OCI-LY1 (cell line): ENCODE results near the gene CXCL3.

Experiments
- H2AFZ ChIP-seq: fragments of 200-600 bp; sonication (generic), shearing (Covaris generic); 2 replicates; pipeline ENCODE4 v1.6.0; 2014; ENCODE audit warnings: antibody characterized with exemption, mild to moderate bottlenecking, low read length
- H3F3A ChIP-seq: fragments of 200-600 bp; sonication (generic), shearing (Covaris generic); 2 replicates; pipeline ENCODE4 v1.6.0; 2014; ENCODE audit warnings: mild to moderate bottlenecking, antibody characterized with exemption, low read length, moderate library complexity; ENCODE audit not compliant: insufficient read depth
- H3K27ac ChIP-seq: fragments of 200-600 bp; sonication (generic); 2 replicates; pipeline ENCODE4 v1.5.1; 2014; ENCODE audit warnings: low read length, mixed run types, mild to moderate bottlenecking, low read depth; ENCODE audit not compliant: poor library complexity, severe bottlenecking
- H3K27me3 ChIP-seq: fragments of 200-600 bp; sonication (generic); 2 replicates; pipeline ENCODE4 v1.6.0; 2014; ENCODE audit warnings: antibody characterized with exemption, mild to moderate bottlenecking, low read length, moderate library complexity; ENCODE audit not compliant: insufficient read depth
- H3K36me3 ChIP-seq: fragments of 200-600 bp; sonication (generic); 2 replicates; pipeline ENCODE4 v1.6.1; 2014; ENCODE audit warnings: mild to moderate bottlenecking, antibody characterized with exemption, low read length, moderate library complexity, mixed read lengths; ENCODE audit not compliant: insufficient read depth
- H3K4me1 ChIP-seq: fragments of 200-600 bp; sonication (generic); 2 replicates; pipeline ENCODE4 v1.5.1; 2014; ENCODE audit warnings: mild to moderate bottlenecking, low read length, moderate library complexity; ENCODE audit not compliant: insufficient read depth, severe bottlenecking
- H3K4me2 ChIP-seq: fragments of 200-600 bp; sonication (generic), shearing (Covaris generic); 2 replicates; pipeline ENCODE4 v1.6.1; 2014; ENCODE audit warnings: low read length
- H3K4me3 ChIP-seq: fragments of 200-600 bp; sonication (generic); 2 replicates; pipeline ENCODE4 v1.5.1; 2014; ENCODE audit warnings: low read length, low read depth, mild to moderate bottlenecking, mixed read lengths; ENCODE audit not compliant: poor library complexity, severe bottlenecking
- H3K79me2 ChIP-seq: fragments of 200-600 bp; shearing (Covaris generic); 2 replicates; pipeline ENCODE4 v1.6.1; 2016; ENCODE audit warnings: mixed run types, low read length, mixed read lengths; ENCODE audit not compliant: insufficient read depth
- H3K9ac ChIP-seq: fragments of 200-600 bp; sonication (generic), shearing (Covaris generic); 2 replicates; pipeline ENCODE4 v1.6.1; 2014; ENCODE audit warnings: mild to moderate bottlenecking, low read length, mixed read lengths
- H3K9me2 ChIP-seq: fragments of 200-600 bp; sonication (generic), shearing (Covaris generic); 2 replicates; pipeline ENCODE4 v1.6.1; 2014; ENCODE audit warnings: low read depth, mild to moderate bottlenecking, low read length, mixed read lengths
- H3K9me3 ChIP-seq: fragments of 200-600 bp; shearing (Covaris generic); 2 replicates; pipeline ENCODE4 v1.6.1; 2014; ENCODE audit warnings: low read length, mixed read lengths
- H4K20me1 ChIP-seq: fragments of 200-600 bp; sonication (generic), shearing (Covaris generic); 2 replicates; pipeline ENCODE4 v1.6.0; 2016; ENCODE audit warnings: mild to moderate bottlenecking, low read length; ENCODE audit not compliant: insufficient read depth
- CTCF ChIP-seq: fragments of 200-600 bp; sonication (generic), shearing (Covaris generic); IDR thresholded peaks from 2 replicates; pipeline ENCODE4 v1.5.1; 2017; ENCODE audit warnings: mild to moderate bottlenecking, antibody characterized with exemption, low read length, moderate library complexity, mixed read lengths
- EZH2 ChIP-seq: fragments of 200-600 bp; sonication (generic), shearing (Covaris generic); IDR thresholded peaks from 2 replicates; pipeline ENCODE4 v1.8.0; 2017; ENCODE audit warnings: borderline replicate concordance, mixed run types, mild to moderate bottlenecking, antibody characterized with exemption, low read length, moderate library complexity, mixed read lengths

CXCL3 gene

GRCh38 chr4:74062953-74063352 is 24.5 kb upstream of the CXCL3 start:
- H3K9me2 ChIP-seq = no peaks in the 10 kb centered on the region
- no peak overlapping the region for H3K9ac ChIP-seq
- H2AFZ ChIP-seq = no peak overlapping the region
- H3K79me2 ChIP-seq = no peaks in the 10 kb centered on the region
- H3F3A ChIP-seq = no peaks in the 10 kb centered on the region
- H3K4me3 ChIP-seq = no peak overlapping the region
- no peak overlapping the region for H3K27ac ChIP-seq
- H3K9me3 ChIP-seq = no peaks in the 10 kb centered on the region
- no peak overlapping the region for H3K4me2 ChIP-seq
- no peaks in the 10 kb centered on the region for H3K4me1 ChIP-seq
- H3K36me3 ChIP-seq = no peaks in the 10 kb centered on the region
- no peaks in the 10 kb centered on the region for H3K27me3 ChIP-seq
- TF ChIP-seq CTCF = no peak
- no peak for TF ChIP-seq EZH2
- H4K20me1 ChIP-seq = no peaks in the 10 kb centered on the region

GRCh38 chr4:74061430-74061829 is 22.9 kb upstream of the CXCL3 start:
- Histone ChIP-seq H3K4me2 (no peak overlapping the region), H3K9me2 (no peaks in the 10 kb centered on the region), H3K79me2 (no peaks in the 10 kb centered on the region), H3K4me3 (no peak overlapping the region), H3K36me3 (no peaks in the 10 kb centered on the region), H3K27ac (no peak overlapping the region), H3K9me3 (no peaks in the 10 kb centered on the region), H3F3A (no peaks in the 10 kb centered on the region), H3K4me1 (no peaks in the 10 kb centered on the region), H3K27me3 (no peaks in the 10 kb centered on the region), H2AFZ (no peak overlapping the region), H3K9ac (no peak overlapping the region), H4K20me1 (no peaks in the 10 kb centered on the region)
- TF ChIP-seq CTCF (no peak), EZH2 (no peak)

- Histone ChIP-seq H3K27me3 (no peaks in the 10 kb centered on the region), H4K20me1 (no peaks in the 10 kb centered on the region), H3K79me2 (no peaks in the 10 kb centered on the region), H3K4me2 (no peak overlapping the region), H3K9me2 (no peaks in the 10 kb centered on the region), H3F3A (no peaks in the 10 kb centered on the region), H3K4me3 (no peak overlapping the region), H2AFZ (no peak overlapping the region), H3K4me1 (no peaks in the 10 kb centered on the region), H3K36me3 (no peaks in the 10 kb centered on the region), H3K9me3 (no peaks in the 10 kb centered on the region), H3K9ac (no peak overlapping the region), H3K27ac (no peak overlapping the region)
- no peak for TF ChIP-seq CTCF
- no peak for TF ChIP-seq EZH2
Observed at GRCh38 chr4:74059161-74059829, 20.8 kb upstream of the CXCL3 start.
